Neuronal stem cell (in vitro differentiated cells): Measurements from ENCODE around the gene ATG10.
"Not testable (repeated sequence)": the region's sequence is repeated elsewhere in the genome, so short reads cannot be mapped to it uniquely, and the experiment has no call there.

Source experiments
- DNase-seq: peaks from one replicate; pipeline ENCODE4 v3.0.0-alpha.2; 2013; ENCODE audit warnings: low spot score
- H2AFZ ChIP-seq: one replicate; pipeline ENCODE4 v1.6.1; 2013; ENCODE audit warnings: mild to moderate bottlenecking, low read length, inconsistent platforms
- H2AK5ac ChIP-seq: 2 replicates; pipeline ENCODE4 v1.6.1; 2013; ENCODE audit warnings: low read depth, mild to moderate bottlenecking, inconsistent platforms, low read length, moderate library complexity, mixed read lengths
- H2BK120ac ChIP-seq: 2 replicates; pipeline ENCODE4 v1.6.1; 2013; ENCODE audit warnings: low read depth, mild to moderate bottlenecking, inconsistent platforms, low read length, moderate library complexity, mixed read lengths
- H2BK12ac ChIP-seq: one replicate; pipeline ENCODE4 v1.6.1; 2013; ENCODE audit warnings: low read length, inconsistent platforms
- H2BK15ac ChIP-seq: 2 replicates; pipeline ENCODE4 v1.6.1; 2013; ENCODE audit warnings: mild to moderate bottlenecking, low read length, inconsistent platforms, mixed read lengths
- H2BK5ac ChIP-seq: one replicate; pipeline ENCODE4 v1.6.1; 2013; ENCODE audit warnings: inconsistent platforms, mild to moderate bottlenecking, low read length, moderate library complexity
- H3K14ac ChIP-seq: one replicate; pipeline ENCODE4 v1.6.1; 2013; ENCODE audit warnings: low read length, inconsistent platforms
- H3K18ac ChIP-seq: 2 replicates; pipeline ENCODE4 v1.6.1; 2013; ENCODE audit warnings: low read length, inconsistent platforms
- H3K23ac ChIP-seq: 2 replicates; pipeline ENCODE4 v1.6.1; 2013; ENCODE audit warnings: low read depth, mild to moderate bottlenecking, mixed read lengths, low read length, inconsistent platforms; ENCODE audit not compliant: poor library complexity
- H3K27ac ChIP-seq: replicated peaks from 3 replicates; pipeline ENCODE4 v1.5.1; 2013; ENCODE audit warnings: low read length, inconsistent platforms
- H3K27me3 ChIP-seq, 3 experiments: 2 replicates each; pipeline ENCODE4 v1.6.1; 2013; ENCODE audit warnings: low read length in 3 of 3, mild to moderate bottlenecking in 2 of 3, inconsistent platforms in 1 of 3, low read depth in 1 of 3, mixed read lengths in 1 of 3, moderate library complexity in 1 of 3; ENCODE audit not compliant: control insufficient read depth in 3 of 3, insufficient read depth in 3 of 3
- H3K36me3 ChIP-seq, 2 donors: replicated peaks in 1 of 2; 2 replicates each; pipeline ENCODE4 v1.6.1; 2013; ENCODE audit warnings: low read length in 2 of 2; ENCODE audit not compliant: control insufficient read depth in 2 of 2, insufficient read depth in 2 of 2
- H3K4ac ChIP-seq: 2 replicates; pipeline ENCODE4 v1.6.1; 2013; ENCODE audit warnings: inconsistent platforms, mild to moderate bottlenecking, low read length, moderate library complexity
- H3K4me1 ChIP-seq, 2 donors: 1 replicate in 1 of 2; 2 replicates in 1 of 2; pipeline ENCODE4 v1.6.1; 2013; ENCODE audit warnings: low read length in 2 of 2, low read depth in 1 of 2; ENCODE audit not compliant: control insufficient read depth in 2 of 2, insufficient read depth in 1 of 2
- H3K4me2 ChIP-seq: one replicate; pipeline ENCODE4 v1.6.1; 2013; ENCODE audit warnings: mild to moderate bottlenecking, low read length, inconsistent platforms; ENCODE audit not compliant: insufficient read depth, poor library complexity, severe bottlenecking
- H3K4me3 ChIP-seq, 2 donors: 2 replicates each; pipeline ENCODE4 v1.5.1; 2013; ENCODE audit warnings: low read length in 2 of 2, mild to moderate bottlenecking in 2 of 2, inconsistent platforms in 1 of 2, moderate library complexity in 1 of 2
- H3K79me1 ChIP-seq: one replicate; pipeline ENCODE4 v1.6.1; 2013; ENCODE audit warnings: low read depth, mild to moderate bottlenecking, inconsistent platforms, low read length, moderate library complexity
- H3K9ac ChIP-seq: one replicate; pipeline ENCODE4 v1.6.1; 2013; ENCODE audit warnings: mild to moderate bottlenecking, low read depth, low read length, inconsistent platforms; ENCODE audit not compliant: poor library complexity
- H3K9me3 ChIP-seq, 2 donors: replicated peaks in 1 of 2; 2 replicates each; pipeline versions ENCODE3 to v1.6.1; 2013; ENCODE audit warnings: low read length in 2 of 2, mild to moderate bottlenecking in 2 of 2, inconsistent platforms in 1 of 2, low read depth in 1 of 2, mixed read lengths in 1 of 2, moderate library complexity in 1 of 2; ENCODE audit not compliant: control insufficient read depth in 2 of 2, insufficient read depth in 1 of 2
- H4K8ac ChIP-seq: one replicate; pipeline ENCODE4 v1.6.1; 2013; ENCODE audit warnings: low read depth, mild to moderate bottlenecking, inconsistent platforms, low read length, moderate library complexity
- H4K91ac ChIP-seq: one replicate; pipeline ENCODE4 v1.6.1; 2013; ENCODE audit warnings: low read length, low read depth, mild to moderate bottlenecking, inconsistent platforms; ENCODE audit not compliant: poor library complexity
- WGBS, 2 donors: extraction: QIAGEN DNeasy Blood & Tissue Kit; methylation state at CpG; one replicate each; pipeline ENCODE4 v1.1.7; 2013; ENCODE audit warnings: missing lambda C conversion rate in 2 of 2, mixed read lengths in 1 of 2; ENCODE audit not compliant: insufficient read length in 2 of 2, insufficient replicate concordance in 1 of 2; ENCODE audit errors: extremely low coverage in 2 of 2; 5-methylcytosine and 5-hydroxymethylcytosine counted together

The ATG10 gene

GRCh38 chr5:81948349-81948748 is 23.5 kb upstream of the ATG10 start:
- Histone ChIP-seq H4K91ac (no peak overlapping the region), H3K4me1 (no peaks in the 10 kb centered on the region), H3K27ac (no peak overlapping the region), H2AK5ac (no peak overlapping the region), H3K18ac (no peak overlapping the region), H2BK120ac (no peak overlapping the region), H3K27me3 (peaks cover 0 to 3% (median 0%) of the 10 kb centered on the region in 3 experiments), H3K4me2 (no peak overlapping the region), H2BK15ac (no peak overlapping the region), H3K23ac (no peak overlapping the region), H3K14ac (no peak overlapping the region), H4K8ac (no peak overlapping the region), H3K36me3 (no peaks in the 10 kb centered on the region), H3K4ac (no peak overlapping the region), H3K9ac (no peak overlapping the region), H2BK5ac (no peak overlapping the region), H3K9me3 (peaks cover 0 to 1% of the 10 kb centered on the region in 2 donors), H2AFZ (no peak overlapping the region), H2BK12ac (no peak overlapping the region), H3K79me1 (no peaks in the 10 kb centered on the region), H3K4me3 (no peak overlapping the region)
- no CpG with 5 or more reads among the region's 3 CpGs for WGBS, 2 donors
- no peak for DNase-seq

- Histone ChIP-seq H2AFZ (no peak overlapping the region), H4K91ac (no peak overlapping the region), H3K9ac (no peak overlapping the region), H3K14ac (no peak overlapping the region), H2BK5ac (no peak overlapping the region), H2AK5ac (no peak overlapping the region), H3K23ac (no peak overlapping the region), H3K18ac (no peak overlapping the region), H3K4me1 (no peaks in the 10 kb centered on the region), H3K27ac (no peak overlapping the region), H3K4me2 (no peak overlapping the region), H2BK120ac (no peak overlapping the region), H3K79me1 (no peaks in the 10 kb centered on the region), H3K4ac (no peak overlapping the region), H3K36me3 (no peaks in the 10 kb centered on the region), H2BK15ac (no peak overlapping the region), H2BK12ac (no peak overlapping the region), H3K9me3 (peaks cover 0 to 1% of the 10 kb centered on the region in 2 donors), H3K4me3 (no peak overlapping the region), H3K27me3 (peaks cover 0 to 3% (median 0%) of the 10 kb centered on the region in 3 experiments), H4K8ac (no peak overlapping the region)
- WGBS, 2 donors, result no CpG with 5 or more reads among the region's 3 CpGs
- no peak for DNase-seq
Measured at GRCh38 chr5:81949462-81949861, 22.4 kb upstream of the ATG10 start.

GRCh38 chr5:81950996-81951395 is 20.8 kb upstream of the ATG10 start:
- Histone ChIP-seq H3K27me3 (peaks cover 0 to 3% (median 0%) of the 10 kb centered on the region in 3 experiments), H3K4me2 (no peak overlapping the region), H3K36me3 (no peaks in the 10 kb centered on the region), H3K4me1 (no peaks in the 10 kb centered on the region), H2BK120ac (no peak overlapping the region), H4K8ac (no peak overlapping the region), H2BK5ac (no peak overlapping the region), H3K79me1 (no peaks in the 10 kb centered on the region), H3K9me3 (no peaks in the 10 kb centered on the region), H3K14ac (no peak overlapping the region), H2BK12ac (no peak overlapping the region), H3K23ac (no peak overlapping the region), H3K4me3 (no peak overlapping the region), H3K18ac (no peak overlapping the region), H2AK5ac (no peak overlapping the region), H3K9ac (no peak overlapping the region), H2BK15ac (no peak overlapping the region), H2AFZ (no peak overlapping the region), H4K91ac (no peak overlapping the region), H3K4ac (no peak overlapping the region), H3K27ac (no peak overlapping the region)
- no peak for DNase-seq
- no CpG with 5 or more reads among the region's 1 CpG for WGBS, 2 donors

DNA sequence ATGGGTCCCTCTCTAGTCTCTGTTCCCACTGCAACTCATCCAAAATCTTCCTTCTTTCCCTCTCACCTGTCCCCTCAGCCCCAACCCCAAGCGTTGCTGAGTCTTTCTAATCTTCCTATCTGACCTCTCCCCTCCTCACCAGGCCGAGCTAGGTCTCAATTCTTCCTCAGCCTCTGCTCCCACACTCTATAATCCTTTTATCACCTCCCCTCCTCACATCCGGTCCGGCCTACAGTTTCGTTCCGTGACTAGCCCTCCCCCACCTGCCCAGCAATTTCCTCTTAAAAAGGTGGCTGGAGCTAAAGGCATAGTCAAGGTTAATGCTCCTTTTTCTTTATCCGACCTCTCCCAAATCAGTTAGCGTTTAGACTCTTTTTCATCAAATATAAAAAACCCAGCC is 17.0 kb upstream of the ATG10 start:
- not testable (repeated sequence) for H2BK120ac ChIP-seq, H2AK5ac ChIP-seq, H2BK5ac ChIP-seq, H3K9me3 ChIP-seq, H3K4ac ChIP-seq, H3K79me1 ChIP-seq, H3K27me3 ChIP-seq, H3K27ac ChIP-seq, H3K9ac ChIP-seq, H3K4me1 ChIP-seq, H4K8ac ChIP-seq, H3K36me3 ChIP-seq, H2BK12ac ChIP-seq, H4K91ac ChIP-seq, H3K4me2 ChIP-seq, H3K4me3 ChIP-seq, H2BK15ac ChIP-seq, DNase-seq, H3K18ac ChIP-seq, H3K14ac ChIP-seq, H3K23ac ChIP-seq, H2AFZ ChIP-seq
- WGBS, 2 donors, result no CpG with 5 or more reads among the region's 8 CpGs
